Measurements from ENCODE around the gene DNAJC15.

- TF ChIP-seq, protein P1, sequence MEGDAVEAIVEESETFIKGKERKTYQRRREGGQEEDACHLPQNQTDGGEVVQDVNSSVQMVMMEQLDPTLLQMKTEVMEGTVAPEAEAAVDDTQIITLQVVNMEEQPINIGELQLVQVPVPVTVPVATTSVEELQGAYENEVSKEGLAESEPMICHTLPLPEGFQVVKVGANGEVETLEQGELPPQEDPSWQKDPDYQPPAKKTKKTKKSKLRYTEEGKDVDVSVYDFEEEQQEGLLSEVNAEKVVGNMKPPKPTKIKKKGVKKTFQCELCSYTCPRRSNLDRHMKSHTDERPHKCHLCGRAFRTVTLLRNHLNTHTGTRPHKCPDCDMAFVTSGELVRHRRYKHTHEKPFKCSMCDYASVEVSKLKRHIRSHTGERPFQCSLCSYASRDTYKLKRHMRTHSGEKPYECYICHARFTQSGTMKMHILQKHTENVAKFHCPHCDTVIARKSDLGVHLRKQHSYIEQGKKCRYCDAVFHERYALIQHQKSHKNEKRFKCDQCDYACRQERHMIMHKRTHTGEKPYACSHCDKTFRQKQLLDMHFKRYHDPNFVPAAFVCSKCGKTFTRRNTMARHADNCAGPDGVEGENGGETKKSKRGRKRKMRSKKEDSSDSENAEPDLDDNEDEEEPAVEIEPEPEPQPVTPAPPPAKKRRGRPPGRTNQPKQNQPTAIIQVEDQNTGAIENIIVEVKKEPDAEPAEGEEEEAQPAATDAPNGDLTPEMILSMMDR (optimal IDR thresholded peaks at IDR 0.05 in 1 of 3, IDR thresholded peaks at IDR 0.05 in 1 of 3, conservative IDR thresholded peaks at IDR 0.05 in 1 of 3; ENCODE audit: extremely low read depth in 1 of 3, insufficient read depth in 2 of 3, low read length in 3 of 3), result no peak
- no peak for TF ChIP-seq EZH2 (IDR thresholded peaks at IDR 0.05; ENCODE audit: low read length)
These were observed 18.1 kb downstream of the DNAJC15 start for GRCh38 chr13:43041369-43041921.

Measured in keratinocyte (primary cell).